IPS-20b (cell line): ENCODE measurements around the gene ZMAT5.

Experiments used
- H3K27ac ChIP-seq: one replicate; pipeline ENCODE4 v1.5.1; 2013; ENCODE audit warnings: low read length
- H3K27me3 ChIP-seq: 2 replicates; pipeline ENCODE4 v1.6.1; 2013; ENCODE audit warnings: mild to moderate bottlenecking, low read length, inconsistent platforms; ENCODE audit not compliant: insufficient read depth
- H3K36me3 ChIP-seq: 2 replicates; pipeline ENCODE4 v1.6.1; 2013; ENCODE audit warnings: low read depth, mild to moderate bottlenecking, inconsistent platforms, low read length, moderate library complexity; ENCODE audit not compliant: insufficient read depth
- H3K4me1 ChIP-seq: 2 replicates; pipeline ENCODE4 v1.6.1; 2013; ENCODE audit warnings: mild to moderate bottlenecking, control low read depth, inconsistent platforms, low read length, moderate library complexity; ENCODE audit not compliant: insufficient read depth
- H3K4me3 ChIP-seq: 2 replicates; pipeline ENCODE4 v1.5.1; 2013; ENCODE audit warnings: mild to moderate bottlenecking, low read length, inconsistent platforms
- H3K9ac ChIP-seq: 2 replicates; pipeline ENCODE4 v1.6.1; 2013; ENCODE audit warnings: low read depth, mild to moderate bottlenecking, inconsistent platforms, low read length, moderate library complexity
- H3K9me3 ChIP-seq: 2 replicates; pipeline ENCODE4 v1.6.1; 2013; ENCODE audit warnings: mild to moderate bottlenecking, low read depth, low read length, inconsistent platforms; ENCODE audit not compliant: insufficient read depth

The ZMAT5 gene

DNA sequence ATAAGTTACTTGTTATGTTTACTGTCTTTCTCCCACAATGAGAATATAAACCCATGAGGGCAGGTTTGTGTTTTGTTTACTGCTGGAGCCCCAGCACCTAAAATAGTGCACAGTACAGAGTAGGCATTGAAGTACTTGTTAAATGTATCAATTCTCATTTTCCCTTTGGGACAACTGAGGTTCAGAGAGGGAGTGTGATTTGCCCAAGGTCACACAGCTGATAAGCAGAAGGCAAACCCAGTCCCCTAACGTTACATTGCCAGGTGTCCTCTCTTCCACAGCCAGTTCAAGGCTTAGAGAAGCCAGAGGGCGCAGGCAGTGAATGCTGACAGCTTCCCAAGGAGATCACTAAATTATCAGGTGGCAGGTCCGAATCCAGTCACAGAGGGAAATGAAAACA lies 16.8 kb downstream of the ZMAT5 start:
- Histone ChIP-seq H3K9ac (no peak overlapping the region), H3K27me3 (no peaks in the 10 kb centered on the region), H3K9me3 (no peaks in the 10 kb centered on the region), H3K4me1 (no peaks in the 10 kb centered on the region), H3K4me3 (no peak overlapping the region), H3K27ac (no peak overlapping the region), H3K36me3 (no peaks in the 10 kb centered on the region)

DNA sequence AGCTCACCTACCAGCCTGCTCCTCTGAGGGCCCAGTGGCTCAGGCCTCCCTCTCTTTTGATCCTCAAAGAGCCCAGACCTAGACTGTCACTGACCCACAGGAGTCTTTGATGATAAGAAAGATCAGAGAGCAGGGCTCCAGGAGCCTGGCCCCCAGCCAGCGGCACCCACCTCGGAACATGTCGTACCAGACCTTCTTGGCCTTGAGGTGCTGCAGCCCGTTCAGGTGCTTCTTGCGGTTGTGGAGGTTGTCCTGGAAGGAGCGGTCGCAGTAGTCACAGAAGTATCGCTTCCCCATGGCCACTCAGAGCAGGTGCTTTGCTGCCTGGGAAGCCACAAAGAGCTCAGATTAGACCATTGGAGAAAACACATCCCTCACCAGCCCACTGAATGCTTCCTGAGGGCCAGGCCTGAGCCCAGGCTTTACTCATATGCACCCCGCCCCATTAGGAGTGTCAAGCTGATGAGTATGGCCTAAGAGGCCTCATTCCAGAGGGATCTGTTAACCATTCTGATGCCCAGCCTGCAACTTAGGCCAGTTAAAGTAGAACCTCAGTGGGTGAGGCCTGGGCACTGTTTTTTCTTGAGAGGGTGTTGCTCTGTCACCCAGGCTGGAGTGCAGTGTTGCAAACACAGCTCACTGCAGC lies 18.4 kb downstream of the ZMAT5 start:
- Histone ChIP-seq H3K4me1 (no peaks in the 10 kb centered on the region), H3K4me3 (no peak overlapping the region), H3K9me3 (no peaks in the 10 kb centered on the region), H3K9ac (no peak overlapping the region), H3K27me3 (no peaks in the 10 kb centered on the region), H3K27ac (no peak overlapping the region), H3K36me3 (no peaks in the 10 kb centered on the region)

DNA sequence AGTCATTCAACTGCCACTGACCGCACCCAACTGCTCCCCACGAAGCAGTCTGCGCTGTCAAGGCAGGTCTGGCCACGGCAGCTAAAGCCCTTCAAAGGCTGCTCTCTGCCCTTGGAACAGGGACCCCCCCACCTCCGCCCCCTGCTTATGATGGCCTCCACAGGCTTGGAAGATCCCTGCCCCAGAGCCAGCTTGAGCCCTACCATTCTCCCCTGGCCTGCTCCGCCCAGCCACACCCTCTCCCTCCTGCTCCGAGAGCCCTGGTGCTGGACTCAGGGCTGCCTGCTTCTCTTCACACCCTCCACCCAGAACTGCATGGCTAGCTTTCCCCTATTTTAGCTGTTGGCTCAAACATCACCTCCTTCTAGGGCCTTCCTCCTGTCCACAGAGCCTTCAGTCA lies 19.0 kb downstream of the ZMAT5 start:
- Histone ChIP-seq H3K27ac (no peak overlapping the region), H3K27me3 (no peaks in the 10 kb centered on the region), H3K4me3 (no peak overlapping the region), H3K36me3 (no peaks in the 10 kb centered on the region), H3K9me3 (no peaks in the 10 kb centered on the region), H3K4me1 (no peaks in the 10 kb centered on the region), H3K9ac (no peak overlapping the region)

DNA sequence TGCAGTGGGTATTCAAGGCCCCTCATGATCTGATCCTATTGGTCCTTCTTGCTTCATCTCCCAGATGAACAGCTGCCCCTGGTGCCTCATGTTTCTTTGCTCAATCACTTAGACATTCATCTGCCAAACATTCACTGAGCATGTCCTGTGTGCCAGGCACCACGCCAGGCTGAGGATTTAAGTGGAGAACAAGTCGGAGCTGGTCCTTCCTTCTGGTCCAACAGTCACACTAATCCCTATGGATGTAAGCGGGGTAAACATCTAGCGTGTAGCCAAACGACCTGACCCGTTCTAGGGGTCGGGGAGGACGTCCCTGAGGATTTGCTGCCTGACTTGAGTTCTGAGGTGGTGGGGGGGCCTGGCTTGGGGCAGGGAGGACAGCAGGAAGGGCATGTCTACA lies 21.9 kb downstream of the ZMAT5 start:
- H3K9ac ChIP-seq, result no peak overlapping the region
- H3K27ac ChIP-seq, result no peak overlapping the region
- H3K9me3 ChIP-seq, result no peaks in the 10 kb centered on the region
- H3K27me3 ChIP-seq, result no peaks in the 10 kb centered on the region
- no peaks in the 10 kb centered on the region for H3K4me1 ChIP-seq
- no peak overlapping the region for H3K4me3 ChIP-seq
- no peaks in the 10 kb centered on the region for H3K36me3 ChIP-seq

DNA sequence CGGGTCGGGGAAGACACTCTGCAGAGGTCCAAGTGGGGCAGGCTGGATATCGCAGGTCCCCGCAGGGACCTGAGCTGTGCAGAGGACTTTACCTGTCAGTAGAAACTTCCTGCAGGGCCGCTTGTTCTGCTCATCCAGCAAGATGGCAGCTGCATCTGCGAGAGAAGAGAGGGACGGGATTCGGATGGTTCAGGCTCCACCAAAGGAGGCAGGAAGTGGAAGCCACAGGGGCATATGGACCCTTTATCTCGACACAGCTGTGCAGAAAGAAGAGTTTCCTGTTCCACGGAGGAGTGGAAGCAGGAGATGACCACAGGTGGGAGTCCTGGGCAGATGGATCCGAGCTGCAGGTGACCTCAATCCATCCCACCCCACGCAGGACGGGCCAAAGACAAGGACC lies 24.5 kb downstream of the ZMAT5 start:
- no peaks in the 10 kb centered on the region for H3K9me3 ChIP-seq
- H3K27me3 ChIP-seq, result no peaks in the 10 kb centered on the region
- H3K4me3 ChIP-seq, result no peak overlapping the region
- no peaks in the 10 kb centered on the region for H3K4me1 ChIP-seq
- H3K9ac ChIP-seq, result no peak overlapping the region
- H3K36me3 ChIP-seq, result no peaks in the 10 kb centered on the region
- no peak overlapping the region for H3K27ac ChIP-seq

DNA sequence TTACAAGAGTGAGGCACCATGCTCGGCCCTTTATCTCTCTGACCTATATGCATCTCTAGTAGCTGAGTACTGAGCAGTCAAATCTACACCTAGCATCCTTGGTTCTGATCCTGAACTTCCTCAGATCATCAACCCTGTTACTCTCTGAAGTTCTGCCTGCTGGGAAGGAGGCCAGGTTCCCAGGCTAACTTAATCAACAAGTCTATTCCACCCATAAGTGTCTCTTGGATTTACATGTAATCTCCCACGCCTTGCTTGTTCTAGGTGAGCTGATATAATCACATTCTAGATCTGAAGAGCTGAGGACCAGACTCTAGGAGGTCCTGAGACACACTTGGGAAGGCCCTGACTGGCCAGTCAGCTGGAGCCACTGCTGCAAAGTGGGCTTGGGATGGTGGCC lies 24.9 kb downstream of the ZMAT5 start:
- Histone ChIP-seq H3K27ac (no peak overlapping the region), H3K36me3 (no peaks in the 10 kb centered on the region)

DNA sequence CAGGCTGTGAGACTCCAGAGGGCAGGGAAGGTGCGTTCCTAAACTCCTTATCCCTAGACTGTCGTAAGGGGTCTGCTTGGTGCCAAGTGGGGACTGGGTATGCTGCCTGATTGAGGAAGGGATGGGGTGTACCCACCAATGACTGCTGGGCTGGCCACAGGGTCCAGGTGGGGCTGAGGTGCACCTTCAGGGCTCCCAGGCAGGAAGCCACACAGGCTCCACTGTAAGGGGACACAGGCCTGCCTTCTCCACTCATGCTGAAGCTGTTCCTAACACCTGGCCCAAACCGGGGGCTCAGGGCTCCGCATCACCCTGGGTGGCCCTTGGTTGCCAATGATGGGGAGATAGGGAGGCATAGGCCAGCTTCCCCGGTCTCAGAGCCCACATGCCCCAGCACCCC lies 26.6 kb downstream of the ZMAT5 start:
- Histone ChIP-seq H3K27ac (no peak overlapping the region), H3K36me3 (no peaks in the 10 kb centered on the region), H3K9me3 (no peaks in the 10 kb centered on the region), H3K27me3 (no peaks in the 10 kb centered on the region), H3K4me3 (no peak overlapping the region), H3K4me1 (peaks cover 2% of the 10 kb centered on the region; the same call in 1 of the 2 replicates), H3K9ac (no peak overlapping the region)

More for the DNA sequence above, 24.9 kb downstream of the ZMAT5 start:
- Histone ChIP-seq H3K9me3 (no peaks in the 10 kb centered on the region), H3K27me3 (no peaks in the 10 kb centered on the region), H3K4me3 (no peak overlapping the region), H3K9ac (no peak overlapping the region), H3K4me1 (no peaks in the 10 kb centered on the region)

DNA sequence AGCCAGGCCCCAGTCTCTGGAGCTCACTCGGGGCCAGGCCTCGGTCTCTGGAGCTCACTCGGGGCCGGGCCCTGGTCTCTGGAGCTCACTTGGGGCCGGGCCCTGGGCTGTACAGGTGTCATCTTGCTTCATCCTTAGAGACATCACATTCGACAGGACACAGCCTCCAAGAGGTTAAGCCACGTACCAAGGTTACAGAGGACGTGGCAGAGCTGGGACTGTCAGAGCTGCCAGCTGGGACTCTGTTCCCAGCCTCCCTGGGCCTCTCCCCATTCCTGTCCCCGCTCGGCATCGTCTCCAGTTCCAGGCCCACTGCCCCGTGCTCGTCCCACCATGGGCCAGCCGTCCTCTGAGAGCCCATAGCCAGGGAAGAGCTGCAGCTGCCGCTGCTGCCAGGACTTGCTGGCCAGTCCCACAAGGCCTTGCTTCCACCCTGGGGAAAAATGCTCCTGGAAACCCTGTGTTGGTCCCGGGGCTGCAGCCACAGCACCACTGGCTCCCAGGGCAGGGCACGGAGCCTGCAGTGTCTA lies 27.4 kb downstream of the ZMAT5 start:
- Histone ChIP-seq H3K36me3 (no peaks in the 10 kb centered on the region), H3K9me3 (no peaks in the 10 kb centered on the region), H3K27ac (no peak overlapping the region), H3K4me3 (no peak overlapping the region), H3K9ac (no peak overlapping the region), H3K27me3 (no peaks in the 10 kb centered on the region), H3K4me1 (peaks cover 9% of the 10 kb centered on the region; the same call in 1 of the 2 replicates)

DNA sequence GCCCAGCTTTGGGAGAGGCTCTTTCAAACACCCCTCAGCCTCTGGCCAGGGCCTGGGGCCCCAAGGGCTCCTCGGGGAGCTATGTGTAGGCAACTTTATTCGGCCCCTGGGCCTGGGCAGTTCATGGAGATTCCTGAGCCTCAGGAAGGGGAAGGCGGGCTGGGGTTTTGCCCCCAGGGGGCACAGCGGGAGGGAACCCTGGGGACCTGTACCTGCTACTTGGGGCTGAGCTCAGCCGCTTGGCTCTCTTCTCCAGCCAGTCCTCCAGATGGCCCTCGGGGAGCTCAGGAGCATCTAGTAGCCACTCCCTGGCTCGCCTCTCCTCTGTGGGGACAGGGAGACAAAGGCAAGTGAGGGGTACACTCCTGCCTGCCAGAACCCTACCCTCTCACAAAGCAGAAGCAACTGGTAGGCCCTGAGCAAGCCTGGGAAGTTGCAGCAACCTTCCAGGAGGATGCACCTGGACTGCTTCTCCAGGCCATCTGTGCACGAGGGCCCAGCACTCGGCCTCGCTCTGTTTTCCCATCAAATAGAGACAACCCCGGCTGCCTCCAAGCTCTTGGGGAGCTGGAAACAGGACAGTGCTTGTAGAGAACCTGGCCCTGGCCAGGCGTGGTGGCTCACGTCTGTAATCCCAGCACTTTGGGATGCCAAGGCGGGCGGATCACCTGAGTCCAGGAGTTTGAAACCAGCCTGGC lies 28.5 kb downstream of the ZMAT5 start:
- peaks cover 11% of the 10 kb centered on the region; the same call in 1 of the 2 replicates for H3K4me1 ChIP-seq
- no peaks in the 10 kb centered on the region for H3K36me3 ChIP-seq
- no peak overlapping the region for H3K4me3 ChIP-seq
- no peaks in the 10 kb centered on the region for H3K9me3 ChIP-seq
- no peak overlapping the region for H3K9ac ChIP-seq
- H3K27ac ChIP-seq, result no peak overlapping the region
- no peaks in the 10 kb centered on the region for H3K27me3 ChIP-seq

DNA sequence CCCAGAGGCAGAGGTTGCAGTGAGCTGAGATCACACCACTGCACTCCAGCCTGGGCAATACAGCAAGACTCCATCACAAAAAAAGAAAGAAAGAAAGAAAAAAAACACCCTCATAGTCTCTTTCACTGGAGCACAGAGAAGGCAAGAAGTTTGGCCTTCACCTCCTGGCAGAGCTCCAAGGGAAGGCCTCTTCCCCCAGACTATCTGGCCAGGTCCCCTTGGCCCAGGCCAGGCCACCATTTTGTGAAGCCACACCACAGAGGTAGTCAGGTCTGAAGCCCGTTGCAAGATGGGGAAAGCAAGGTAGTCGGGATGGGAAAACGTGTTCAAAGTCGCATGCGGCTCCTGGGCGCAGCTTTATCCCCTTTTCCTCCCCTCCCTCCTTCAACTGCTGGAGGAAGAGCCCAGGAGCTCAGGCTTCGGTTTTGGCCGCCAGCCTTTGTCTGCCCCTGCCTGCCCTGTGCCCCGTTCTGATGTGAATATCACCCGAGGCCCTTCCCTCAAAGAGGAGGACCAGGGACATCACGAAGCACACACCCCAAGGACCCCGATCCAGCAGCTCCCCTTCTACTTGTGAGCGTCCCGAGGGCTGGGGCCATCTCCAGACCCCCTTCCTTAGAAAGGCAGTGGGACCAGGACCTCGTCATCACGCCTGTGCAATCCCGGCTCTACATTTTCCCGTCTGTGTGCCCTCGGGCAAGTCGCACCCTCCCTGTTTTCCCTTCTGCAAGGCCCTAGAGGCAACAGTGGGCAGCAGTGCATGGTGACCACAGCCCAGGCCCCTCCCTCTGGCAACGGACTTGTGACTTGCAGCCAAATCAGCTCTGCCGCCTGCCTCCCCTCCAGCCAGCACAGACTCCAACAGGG lies 29.3 kb downstream of the ZMAT5 start:
- Histone ChIP-seq H3K27me3 (no peaks in the 10 kb centered on the region), H3K27ac (no peak overlapping the region), H3K9me3 (no peaks in the 10 kb centered on the region), H3K4me1 (peaks cover 11% of the 10 kb centered on the region; the same call in 1 of the 2 replicates), H3K9ac (no peak overlapping the region), H3K4me3 (no peak overlapping the region), H3K36me3 (no peaks in the 10 kb centered on the region)

DNA sequence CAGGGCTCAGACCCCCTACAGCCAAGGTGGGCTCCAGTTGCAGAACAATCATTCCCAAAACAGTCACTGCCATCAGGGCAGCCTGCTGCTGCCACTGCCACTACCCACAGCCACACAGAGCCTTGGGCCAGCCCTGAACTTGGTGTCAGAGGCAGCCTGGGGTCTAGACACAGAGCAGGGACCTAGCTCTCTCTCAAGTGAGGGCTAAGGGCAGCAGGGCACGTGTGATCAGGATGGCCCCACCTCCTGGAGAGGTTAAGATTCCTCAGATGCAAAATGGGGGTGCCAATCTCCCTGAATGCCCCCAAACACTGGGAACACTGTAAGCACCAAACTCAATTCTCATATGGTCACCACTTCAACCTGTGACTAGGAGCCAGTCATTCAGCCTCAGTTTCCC lies 31.4 kb downstream of the ZMAT5 start:
- no peaks in the 10 kb centered on the region for H3K36me3 ChIP-seq
- peaks cover 11% of the 10 kb centered on the region; the same call in 1 of the 2 replicates for H3K4me1 ChIP-seq
- no peaks in the 10 kb centered on the region for H3K27me3 ChIP-seq
- H3K27ac ChIP-seq, result no peak overlapping the region
- no peak overlapping the region for H3K9ac ChIP-seq
- H3K4me3 ChIP-seq, result no peak overlapping the region
- no peaks in the 10 kb centered on the region for H3K9me3 ChIP-seq
